Bronchial epithelial cell (primary cell): ENCODE measurements around the gene IFT81. TPM values are rescaled to one million over a fixed set of nuclear protein-coding genes. Genes with fewer than 3 reads are reported as not detected.

Experiments
- DNase-seq: peaks from one replicate; pipeline ENCODE4 v3.0.0-alpha.2; 2010; ENCODE audit warnings: low read depth
- FAIRE-seq: peaks from 2 replicates; lab custom pipeline; 2011; peaks lifted over from hg19 to GRCh38; lab: Jason Lieb, UNC
- H3K27me3 ChIP-seq: 2 replicates; pipeline ENCODE4 v1.5.1; 2011; ENCODE audit warnings: low read length; ENCODE audit not compliant: control insufficient read depth, insufficient read depth
- H3K36me3 ChIP-seq: 2 replicates; pipeline ENCODE4 v1.5.1; 2011; ENCODE audit warnings: low read length; ENCODE audit not compliant: control insufficient read depth, insufficient read depth
- H3K4me3 ChIP-seq: 2 replicates; pipeline ENCODE4 v1.5.1; 2011; ENCODE audit warnings: mild to moderate bottlenecking, low read depth, low read length, control low read depth
- CTCF ChIP-seq: IDR thresholded peaks from 2 replicates; pipeline ENCODE4 v1.5.1; 2011; ENCODE audit warnings: mild to moderate bottlenecking, moderate library complexity, low read length, control low read depth, inconsistent platforms; ENCODE audit not compliant: insufficient read depth, severe bottlenecking
- total RNA-seq: library from RNA; depleted of rRNA; stranded (reverse); fragments of >200 nt; gene quantifications from 2 replicates; pipeline ENCODE4 v1.2.1, GENCODE V29; 2014

Gene IFT81
- total RNA-seq, 1 donor from 2014 or later, result 5.8 TPM

GRCh38 chr12:110244829-110245228 lies 120.7 kb downstream of the IFT81 start:
- Histone ChIP-seq H3K27me3 (no peaks in the 10 kb centered on the region), H3K4me3 (no peak overlapping the region), H3K36me3 (no peaks in the 10 kb centered on the region)
- no peak for TF ChIP-seq CTCF
- DNase-seq (no peak), FAIRE-seq (no peak)

GRCh38 chr12:110245369-110245772 lies 121.2 kb downstream of the IFT81 start:
- H3K4me3 ChIP-seq, result no peak overlapping the region
- H3K36me3 ChIP-seq, result no peaks in the 10 kb centered on the region
- no peaks in the 10 kb centered on the region for H3K27me3 ChIP-seq
- peak; percentile 43 for TF ChIP-seq CTCF
- DNase-seq, result no peak
- FAIRE-seq, result no peak

- Histone ChIP-seq H3K36me3 (no peaks in the 10 kb centered on the region), H3K27me3 (no peaks in the 10 kb centered on the region), H3K4me3 (no peak overlapping the region)
- TF ChIP-seq CTCF, result no peak
- DNase-seq (peak; percentile 58), FAIRE-seq (no peak)
These were observed 122.6 kb downstream of the IFT81 start for GRCh38 chr12:110246636-110247339.

GRCh38 chr12:110247340-110248095 lies 123.4 kb downstream of the IFT81 start:
- peak; percentile 100 for DNase-seq
- no peaks in the 10 kb centered on the region for H3K36me3 ChIP-seq
- no peak for TF ChIP-seq CTCF
- no peak overlapping the region for H3K4me3 ChIP-seq
- FAIRE-seq, result peak; percentile 99
- no peaks in the 10 kb centered on the region for H3K27me3 ChIP-seq

GRCh38 chr12:110248096-110248447 lies 123.9 kb downstream of the IFT81 start:
- no peak overlapping the region for H3K4me3 ChIP-seq
- H3K27me3 ChIP-seq, result no peaks in the 10 kb centered on the region
- H3K36me3 ChIP-seq, result no peaks in the 10 kb centered on the region
- FAIRE-seq, result no peak
- no peak for DNase-seq
- no peak for TF ChIP-seq CTCF

- Histone ChIP-seq H3K27me3 (no peaks in the 10 kb centered on the region), H3K4me3 (no peak overlapping the region), H3K36me3 (no peaks in the 10 kb centered on the region)
- DNase-seq (no peak), FAIRE-seq (no peak)
- no peak for TF ChIP-seq CTCF
These were observed 124.9 kb downstream of the IFT81 start for GRCh38 chr12:110249105-110249504.
